ENCODE data around the gene C1QTNF3.

GRCh38 chr5:34020726-34021125 is 22.3 kb downstream of the C1QTNF3 start:
- TF ChIP-seq CTCF (conservative IDR thresholded peaks at IDR 0.05 in 1 of 2, IDR thresholded peaks at IDR 0.05 in 1 of 2; ENCODE audit: extremely low read depth in 1 of 2, insufficient read depth in 1 of 2, low read depth in 1 of 2, low read length in 2 of 2), result no peak
- no peak for TF ChIP-seq EZH2 (IDR thresholded peaks at IDR 0.05; ENCODE audit: borderline replicate concordance, low read length)
